HK-2 (cell line): ENCODE measurements around the gene SETDB2.

Source experiments
- DNase-seq: peaks from one replicate; pipeline ENCODE4 v3.0.0-alpha.2; 2018; ENCODE audit not compliant: unreplicated experiment

The SETDB2 gene

GRCh38 chr13:49530457-49530856 is 86.4 kb downstream of the SETDB2 start:
- DNase-seq: no peak

- DNase-seq: no peak
These were observed 88.5 kb downstream of the SETDB2 start for GRCh38 chr13:49532593-49532992.

- DNase-seq: no peak
These were observed 88.9 kb downstream of the SETDB2 start for GRCh38 chr13:49533011-49533410.

- DNase-seq: no peak
These were observed 89.7 kb downstream of the SETDB2 start for GRCh38 chr13:49533591-49534269.

GRCh38 chr13:49536144-49536873 is 92.2 kb downstream of the SETDB2 start:
- no peak for DNase-seq

- DNase-seq: no peak
These were observed 94.3 kb downstream of the SETDB2 start for GRCh38 chr13:49538404-49538803.

GRCh38 chr13:49539313-49539712 is 95.2 kb downstream of the SETDB2 start:
- no peak for DNase-seq

GRCh38 chr13:49539746-49540145 is 95.7 kb downstream of the SETDB2 start:
- DNase-seq: no peak

GRCh38 chr13:49540552-49540951 is 96.5 kb downstream of the SETDB2 start:
- DNase-seq: no peak

GRCh38 chr13:49543656-49544055 is 99.6 kb downstream of the SETDB2 start:
- no peak for DNase-seq
